ENCODE results near the gene HAUS6.

HAUS6 gene

GRCh38 chr9:19020886-19021455 lies 81.7 kb downstream of the HAUS6 start:
- Histone ChIP-seq H3K4me3 (no peak overlapping the region), H3K4me1 (no peaks in the 10 kb centered on the region), H3K36me3 (no peaks in the 10 kb centered on the region), H3K27ac (no peak overlapping the region), H3K27me3 (no peaks in the 10 kb centered on the region), H3K9me3 (no peaks in the 10 kb centered on the region)
- TF ChIP-seq CTCF (IDR thresholded peaks at IDR 0.05) = no peak
- intact Hi-C loops (cut with DNase I; ENCODE audit: low total_unique reads) = no loop called here
- no peak for DNase-seq

- Histone ChIP-seq H3K27me3 (no peaks in the 10 kb centered on the region), H3K4me1 (peaks cover 0 to 1% (median 0%) of the 10 kb centered on the region in 4 donors), H3K36me3 (no peaks in the 10 kb centered on the region), H3K9me3 (no peaks in the 10 kb centered on the region), H3K27ac (no peak overlapping the region), H3K4me3 (no peak overlapping the region)
- no peak for DNase-seq
- TF ChIP-seq CTCF (IDR thresholded peaks at IDR 0.05) = no peak
- intact Hi-C loops (cut with DNase I; ENCODE audit: low total_unique reads) = loop anchor here (5.0 kb wide), 1 partner anchor 756 kb away; no protein-coding TSS in a partner anchor
Observed at GRCh38 chr9:19018201-19018600, 84.5 kb downstream of the HAUS6 start.

- no peaks in the 10 kb centered on the region for H3K27me3 ChIP-seq
- intact Hi-C loops (cut with DNase I; ENCODE audit: low total_unique reads) = no loop called here
- no peak for TF ChIP-seq CTCF (IDR thresholded peaks at IDR 0.05)
- DNase-seq = no peak
- no peaks in the 10 kb centered on the region for H3K36me3 ChIP-seq
- H3K9me3 ChIP-seq = no peaks in the 10 kb centered on the region
- H3K4me1 ChIP-seq = peaks cover 0 to 5% (median 0%) of the 10 kb centered on the region in 4 donors
- no peak overlapping the region for H3K27ac ChIP-seq
- no peak overlapping the region for H3K4me3 ChIP-seq
Observed at GRCh38 chr9:19009391-19009965, 93.2 kb downstream of the HAUS6 start.

All from tibial artery (tissue), 4 donors.